GM21360 (cell line): ENCODE measurements around the gene SCARF2.

Source experiments
- ATAC-seq: cut with Tn5 transposase; IDR thresholded peaks from one replicate; pipeline ENCODE4 v1.9.1; 2021; ENCODE audit warnings: mild to moderate bottlenecking, moderate library complexity; ENCODE audit not compliant: unreplicated experiment

SCARF2 gene

GRCh38 chr22:20441631-20442484 is 4.2 kb upstream of the SCARF2 start:
- no peak for ATAC-seq

- ATAC-seq: no peak
These were observed 3.3 kb upstream of the SCARF2 start for GRCh38 chr22:20440637-20441591.

GRCh38 chr22:20439928-20440575 is 2.4 kb upstream of the SCARF2 start:
- ATAC-seq: no peak

GRCh38 chr22:20439556-20439927 is 1.9 kb upstream of the SCARF2 start:
- no peak for ATAC-seq

GRCh38 chr22:20438678-20439492 is 1.3 kb upstream of the SCARF2 start:
- no peak for ATAC-seq

GRCh38 chr22:20438427-20438677 is 727 bp upstream of the SCARF2 start:
- no peak for ATAC-seq

- ATAC-seq: no peak
These were observed 635 bp downstream of the SCARF2 start for GRCh38 chr22:20436768-20437612.

GRCh38 chr22:20436307-20436767 is 1.3 kb downstream of the SCARF2 start:
- no peak for ATAC-seq

- ATAC-seq: no peak
These were observed 2.0 kb downstream of the SCARF2 start for GRCh38 chr22:20435436-20436306.

GRCh38 chr22:20434773-20435172 is 2.9 kb downstream of the SCARF2 start:
- ATAC-seq: no peak

- no peak for ATAC-seq
These were observed 3.3 kb downstream of the SCARF2 start for GRCh38 chr22:20434264-20434751.

- no peak for ATAC-seq
These were observed 3.9 kb downstream of the SCARF2 start for GRCh38 chr22:20433686-20434241.

- no peak for ATAC-seq
These were observed 4.4 kb downstream of the SCARF2 start for GRCh38 chr22:20433191-20433590.

- no peak for ATAC-seq
These were observed 5.4 kb downstream of the SCARF2 start for GRCh38 chr22:20432244-20432686.

GRCh38 chr22:20431511-20432192 is 6.0 kb downstream of the SCARF2 start:
- ATAC-seq: no peak

GRCh38 chr22:20430720-20431510 is 6.7 kb downstream of the SCARF2 start:
- ATAC-seq: no peak
